ENCODE data around the gene CHRM2.

DNA sequence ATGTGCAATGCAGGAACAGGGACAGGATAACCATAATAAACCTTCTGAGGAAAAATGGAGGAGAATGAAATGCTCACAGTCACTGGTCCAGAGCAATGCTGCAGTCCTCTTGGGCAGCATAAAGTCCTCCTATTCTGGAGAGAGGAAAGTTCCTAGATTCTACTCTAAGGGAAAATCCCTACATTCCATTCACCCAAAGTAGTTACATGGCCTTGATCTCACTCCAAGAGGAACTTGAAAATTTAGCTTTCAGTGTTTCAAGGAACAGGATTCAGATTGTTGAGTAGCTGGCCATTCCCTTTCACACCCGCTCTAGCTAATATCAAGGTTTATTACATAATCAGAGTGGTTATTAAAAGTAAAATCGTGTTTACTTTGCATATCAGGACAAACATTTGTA, 168.3 kb downstream of the CHRM2 start:
- TF ChIP-seq, protein P1, sequence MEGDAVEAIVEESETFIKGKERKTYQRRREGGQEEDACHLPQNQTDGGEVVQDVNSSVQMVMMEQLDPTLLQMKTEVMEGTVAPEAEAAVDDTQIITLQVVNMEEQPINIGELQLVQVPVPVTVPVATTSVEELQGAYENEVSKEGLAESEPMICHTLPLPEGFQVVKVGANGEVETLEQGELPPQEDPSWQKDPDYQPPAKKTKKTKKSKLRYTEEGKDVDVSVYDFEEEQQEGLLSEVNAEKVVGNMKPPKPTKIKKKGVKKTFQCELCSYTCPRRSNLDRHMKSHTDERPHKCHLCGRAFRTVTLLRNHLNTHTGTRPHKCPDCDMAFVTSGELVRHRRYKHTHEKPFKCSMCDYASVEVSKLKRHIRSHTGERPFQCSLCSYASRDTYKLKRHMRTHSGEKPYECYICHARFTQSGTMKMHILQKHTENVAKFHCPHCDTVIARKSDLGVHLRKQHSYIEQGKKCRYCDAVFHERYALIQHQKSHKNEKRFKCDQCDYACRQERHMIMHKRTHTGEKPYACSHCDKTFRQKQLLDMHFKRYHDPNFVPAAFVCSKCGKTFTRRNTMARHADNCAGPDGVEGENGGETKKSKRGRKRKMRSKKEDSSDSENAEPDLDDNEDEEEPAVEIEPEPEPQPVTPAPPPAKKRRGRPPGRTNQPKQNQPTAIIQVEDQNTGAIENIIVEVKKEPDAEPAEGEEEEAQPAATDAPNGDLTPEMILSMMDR (IDR thresholded peaks at IDR 0.05), result no peak
- TF ChIP-seq RARB (CRISPR knock-in tag; IDR thresholded peaks at IDR 0.05) (no peak), HEYL (CRISPR knock-in tag; IDR thresholded peaks at IDR 0.05) (no peak), ESRRA (IDR thresholded peaks at IDR 0.05; ENCODE audit: borderline replicate concordance, low read length) (no peak), BCL3 (IDR thresholded peaks at IDR 0.05) (no peak), RAD21 (conservative IDR thresholded peaks at IDR 0.05 in 1 of 2, IDR thresholded peaks at IDR 0.05 in 1 of 2) (no peak), SMC3 (IDR thresholded peaks at IDR 0.05) (no peak), JUN (IDR thresholded peaks at IDR 0.05) (no peak), ELK1 (IDR thresholded peaks at IDR 0.05; ENCODE audit: low read depth, low read length) (no peak)
- TF ChIP-seq, protein P2, sequence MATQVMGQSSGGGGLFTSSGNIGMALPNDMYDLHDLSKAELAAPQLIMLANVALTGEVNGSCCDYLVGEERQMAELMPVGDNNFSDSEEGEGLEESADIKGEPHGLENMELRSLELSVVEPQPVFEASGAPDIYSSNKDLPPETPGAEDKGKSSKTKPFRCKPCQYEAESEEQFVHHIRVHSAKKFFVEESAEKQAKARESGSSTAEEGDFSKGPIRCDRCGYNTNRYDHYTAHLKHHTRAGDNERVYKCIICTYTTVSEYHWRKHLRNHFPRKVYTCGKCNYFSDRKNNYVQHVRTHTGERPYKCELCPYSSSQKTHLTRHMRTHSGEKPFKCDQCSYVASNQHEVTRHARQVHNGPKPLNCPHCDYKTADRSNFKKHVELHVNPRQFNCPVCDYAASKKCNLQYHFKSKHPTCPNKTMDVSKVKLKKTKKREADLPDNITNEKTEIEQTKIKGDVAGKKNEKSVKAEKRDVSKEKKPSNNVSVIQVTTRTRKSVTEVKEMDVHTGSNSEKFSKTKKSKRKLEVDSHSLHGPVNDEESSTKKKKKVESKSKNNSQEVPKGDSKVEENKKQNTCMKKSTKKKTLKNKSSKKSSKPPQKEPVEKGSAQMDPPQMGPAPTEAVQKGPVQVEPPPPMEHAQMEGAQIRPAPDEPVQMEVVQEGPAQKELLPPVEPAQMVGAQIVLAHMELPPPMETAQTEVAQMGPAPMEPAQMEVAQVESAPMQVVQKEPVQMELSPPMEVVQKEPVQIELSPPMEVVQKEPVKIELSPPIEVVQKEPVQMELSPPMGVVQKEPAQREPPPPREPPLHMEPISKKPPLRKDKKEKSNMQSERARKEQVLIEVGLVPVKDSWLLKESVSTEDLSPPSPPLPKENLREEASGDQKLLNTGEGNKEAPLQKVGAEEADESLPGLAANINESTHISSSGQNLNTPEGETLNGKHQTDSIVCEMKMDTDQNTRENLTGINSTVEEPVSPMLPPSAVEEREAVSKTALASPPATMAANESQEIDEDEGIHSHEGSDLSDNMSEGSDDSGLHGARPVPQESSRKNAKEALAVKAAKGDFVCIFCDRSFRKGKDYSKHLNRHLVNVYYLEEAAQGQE (IDR thresholded peaks at IDR 0.05), result no peak

All from A549 (cell line).